GM13976 (cell line): ENCODE data around the gene LAMA1.

Experiments used
- DNase-seq: peaks from one replicate; pipeline ENCODE4 v3.0.0; 2012; ENCODE audit warnings: low spot score
- in situ Hi-C: fragments of 300-500 bp; cut with MboI; formaldehyde crosslinking; loops from one replicate; pipeline ENCODE4 v1.12.0; 2022; ENCODE audit warnings: low sequenced_read_pairs, mixed read lengths, inconsistent platforms; ENCODE audit not compliant: unreplicated experiment
- TF ChIP-seq, protein P1 (sequence below): IDR thresholded peaks from 2 replicates; pipeline ENCODE4 v1.5.1; 2012; ENCODE audit warnings: borderline replicate concordance, mild to moderate bottlenecking; ENCODE audit not compliant: insufficient read depth; ENCODE audit errors: extremely low read depth, missing control alignments, control extremely low read depth

LAMA1 gene

DNA sequence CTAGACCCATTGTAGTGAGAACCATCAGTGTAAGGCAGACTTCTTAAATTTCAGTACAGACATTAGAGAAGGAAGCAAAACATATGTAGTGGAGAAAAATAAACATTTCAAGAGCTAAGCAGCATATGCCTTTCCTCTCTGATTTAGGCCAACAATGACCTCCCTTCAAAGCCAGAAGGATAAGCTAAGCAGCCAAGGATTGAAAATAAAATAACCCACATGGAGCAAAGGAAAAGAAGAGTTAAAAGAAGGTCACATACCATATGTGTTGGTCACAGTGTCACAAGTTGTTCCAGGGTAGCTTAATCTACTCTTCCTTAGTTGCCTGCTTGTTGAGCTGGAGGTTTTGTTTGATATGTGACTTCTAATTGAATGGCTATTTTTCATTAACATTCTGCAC is 15.6 kb upstream of the LAMA1 start:
- in situ Hi-C loops: no loop called here
- no peak for DNase-seq
- TF ChIP-seq, protein P1, sequence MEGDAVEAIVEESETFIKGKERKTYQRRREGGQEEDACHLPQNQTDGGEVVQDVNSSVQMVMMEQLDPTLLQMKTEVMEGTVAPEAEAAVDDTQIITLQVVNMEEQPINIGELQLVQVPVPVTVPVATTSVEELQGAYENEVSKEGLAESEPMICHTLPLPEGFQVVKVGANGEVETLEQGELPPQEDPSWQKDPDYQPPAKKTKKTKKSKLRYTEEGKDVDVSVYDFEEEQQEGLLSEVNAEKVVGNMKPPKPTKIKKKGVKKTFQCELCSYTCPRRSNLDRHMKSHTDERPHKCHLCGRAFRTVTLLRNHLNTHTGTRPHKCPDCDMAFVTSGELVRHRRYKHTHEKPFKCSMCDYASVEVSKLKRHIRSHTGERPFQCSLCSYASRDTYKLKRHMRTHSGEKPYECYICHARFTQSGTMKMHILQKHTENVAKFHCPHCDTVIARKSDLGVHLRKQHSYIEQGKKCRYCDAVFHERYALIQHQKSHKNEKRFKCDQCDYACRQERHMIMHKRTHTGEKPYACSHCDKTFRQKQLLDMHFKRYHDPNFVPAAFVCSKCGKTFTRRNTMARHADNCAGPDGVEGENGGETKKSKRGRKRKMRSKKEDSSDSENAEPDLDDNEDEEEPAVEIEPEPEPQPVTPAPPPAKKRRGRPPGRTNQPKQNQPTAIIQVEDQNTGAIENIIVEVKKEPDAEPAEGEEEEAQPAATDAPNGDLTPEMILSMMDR: no peak

DNA sequence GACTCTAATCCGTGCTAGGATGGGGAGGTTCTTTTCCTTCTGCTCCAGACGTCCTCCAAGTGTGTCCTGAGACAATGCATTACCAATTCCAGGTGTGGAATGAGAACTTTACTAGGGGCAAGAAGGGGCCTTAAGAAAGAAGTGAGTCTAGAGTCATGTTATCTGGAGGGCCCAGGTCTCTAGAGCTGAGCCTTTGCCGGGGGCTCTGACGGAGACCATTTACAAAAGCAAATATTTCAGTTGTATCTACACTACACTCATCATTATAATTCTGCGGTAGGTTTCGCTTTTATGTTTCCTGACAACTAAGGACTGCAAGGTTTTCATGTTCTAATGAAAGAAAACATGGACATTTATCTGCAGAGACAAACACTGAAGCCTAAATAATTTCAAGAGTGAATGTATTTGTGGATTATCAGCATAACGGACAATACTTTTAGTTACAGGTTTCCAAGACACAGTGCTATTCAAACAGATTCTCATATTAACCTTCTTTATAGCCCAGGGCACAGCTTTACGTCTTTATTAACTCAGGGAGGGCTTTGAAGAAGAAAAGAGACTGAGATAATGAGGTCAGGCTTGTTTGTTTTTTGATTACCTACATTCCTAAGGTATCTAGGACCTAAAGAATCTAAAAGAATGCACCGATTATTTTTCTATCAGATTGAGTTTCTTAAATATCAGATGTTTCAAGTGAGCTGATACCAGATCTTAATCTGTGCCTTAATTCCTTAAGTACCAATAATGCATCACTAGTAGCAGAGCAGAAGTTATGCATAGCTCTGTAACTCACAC is 15.0 kb upstream of the LAMA1 start:
- DNase-seq: no peak
- in situ Hi-C loops: no loop called here
- TF ChIP-seq, protein P1: no peak

DNA sequence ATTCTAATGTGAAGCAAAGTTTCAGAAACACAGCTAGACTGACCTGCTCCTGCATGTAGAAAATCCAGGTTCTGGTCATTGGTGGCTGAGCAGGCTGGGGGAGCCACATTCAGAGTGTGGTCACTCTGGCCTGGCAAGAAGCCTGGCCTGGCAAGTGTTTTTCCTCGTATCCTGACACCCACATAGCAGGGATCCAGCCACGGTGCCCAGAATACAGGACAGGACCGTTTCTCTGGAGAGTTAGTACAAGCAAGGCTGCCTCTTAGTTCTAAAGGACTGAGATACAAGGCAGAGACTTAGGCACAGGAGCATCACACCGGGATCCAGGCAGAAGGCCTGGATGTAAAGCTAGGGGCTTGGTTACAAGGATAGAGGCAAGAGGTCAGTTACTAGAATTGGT is 4.8 kb upstream of the LAMA1 start:
- DNase-seq: no peak
- in situ Hi-C loops: no loop called here
- TF ChIP-seq, protein P1: no peak

DNA sequence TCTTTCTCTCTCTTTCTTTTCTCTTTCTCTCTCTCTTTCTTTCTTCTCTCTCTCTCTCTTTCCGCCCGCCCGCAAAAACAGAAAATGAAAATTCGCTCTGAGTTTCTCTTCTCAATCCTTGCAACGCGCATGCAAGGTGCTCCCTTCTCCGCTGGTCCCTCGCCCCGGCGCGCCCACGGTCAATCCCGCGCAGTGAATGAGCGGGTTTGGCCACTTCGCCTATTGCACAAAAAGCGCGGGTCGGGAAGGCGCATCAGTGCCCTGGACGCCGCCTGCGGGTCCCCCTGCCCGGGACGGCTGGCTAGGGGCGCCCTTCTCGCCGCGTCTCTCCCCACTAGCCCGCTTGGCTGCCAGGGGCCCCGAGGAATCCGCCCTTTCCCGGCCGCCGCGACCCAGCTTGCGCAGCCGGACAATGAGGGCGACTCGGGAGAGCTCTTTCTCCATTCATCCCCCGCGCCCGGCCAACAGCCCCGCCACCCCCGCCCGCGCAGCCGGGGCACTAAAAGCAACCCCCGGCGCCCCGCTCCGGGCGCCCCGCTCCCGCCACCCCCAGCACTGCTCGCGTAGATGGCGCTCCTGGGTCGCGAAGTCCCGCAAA is 706 bp downstream of the LAMA1 start:
- TF ChIP-seq, protein P1: no peak
- no peak for DNase-seq
- in situ Hi-C loops: no loop called here

DNA sequence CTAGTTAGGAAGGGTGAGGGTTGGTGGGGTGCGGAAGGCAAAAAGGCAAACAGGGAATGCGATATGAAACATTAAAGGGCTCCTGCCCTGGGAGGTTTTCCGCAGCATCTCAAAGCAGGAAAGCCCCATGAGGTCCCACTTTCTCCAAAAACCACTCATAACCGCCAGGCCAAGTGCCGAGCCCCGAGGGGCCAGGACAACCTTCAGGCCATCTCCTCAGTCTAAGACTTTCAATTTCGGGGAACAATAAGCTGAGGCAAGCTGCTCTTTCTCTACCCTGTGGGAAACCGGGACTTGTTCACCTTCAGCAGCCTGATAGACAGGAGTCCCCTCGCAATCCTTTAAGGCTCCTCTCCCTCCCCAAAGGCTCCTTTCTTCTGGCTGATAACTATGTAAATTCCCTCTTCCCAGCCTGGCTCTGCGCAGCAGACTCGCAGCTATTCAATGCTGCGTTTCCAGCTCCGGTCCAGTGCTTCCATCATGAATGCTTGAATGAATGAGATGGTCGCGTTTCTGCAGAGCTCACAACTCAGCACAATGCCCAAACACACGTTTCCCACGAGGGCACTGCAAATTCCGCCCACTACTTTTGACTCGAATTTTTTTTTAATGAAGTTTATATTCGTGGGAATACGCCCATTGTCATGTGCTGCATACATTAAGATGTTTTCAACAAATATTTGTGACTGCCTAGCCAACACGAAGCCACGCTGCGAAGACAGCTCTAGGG is 1.4 kb downstream of the LAMA1 start:
- TF ChIP-seq, protein P1: no peak
- no peak for DNase-seq
- in situ Hi-C loops: no loop called here

DNA sequence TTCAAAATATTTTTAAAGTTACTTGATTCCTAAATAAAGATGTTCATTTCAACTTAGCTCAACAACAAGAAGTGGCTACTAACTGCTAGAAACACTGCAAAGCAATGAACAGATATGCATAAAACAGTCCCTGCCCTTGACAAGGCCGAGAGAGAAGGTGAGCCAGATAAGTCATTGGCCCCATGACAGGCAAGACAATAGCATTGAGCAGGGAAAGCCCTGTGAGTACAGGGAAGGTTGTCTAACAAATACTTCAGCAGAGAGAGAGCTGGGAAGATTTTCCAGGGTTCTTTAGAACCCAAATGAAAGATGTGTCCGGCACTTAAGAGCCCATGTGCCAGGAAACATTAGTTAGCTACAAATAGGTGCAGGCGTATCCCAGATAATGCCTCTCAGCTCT is 4.7 kb downstream of the LAMA1 start:
- in situ Hi-C loops: no loop called here
- DNase-seq: no peak
- TF ChIP-seq, protein P1: no peak
